DMS114 treated with DMSO at 0.1 percent for 48 hours (cell line): ENCODE results near the gene LRP3.
"Not testable (repeated sequence)": the region's sequence is repeated elsewhere in the genome, so short reads cannot be mapped to it uniquely, and the experiment has no call there.

ENCODE experiments used
- DNase-seq: peaks from one replicate; lab custom pipeline; 2025; ENCODE audit not compliant: unreplicated experiment; lab: John Stamatoyannopoulos, UW

Gene LRP3

GRCh38 chr19:33175886-33176669 lies 18.1 kb upstream of the LRP3 start:
- no peak for DNase-seq

- peak; percentile 98 for DNase-seq
These were observed 17.3 kb upstream of the LRP3 start for GRCh38 chr19:33176670-33177416.

- peak; percentile 73 for DNase-seq
These were observed 16.6 kb upstream of the LRP3 start for GRCh38 chr19:33177417-33177979.

- DNase-seq = no peak
These were observed 7.5 kb upstream of the LRP3 start for GRCh38 chr19:33186431-33187182.

GRCh38 chr19:33187183-33187540 lies 7.0 kb upstream of the LRP3 start:
- no peak for DNase-seq

GRCh38 chr19:33189453-33189852 lies 4.7 kb upstream of the LRP3 start:
- no peak for DNase-seq

GRCh38 chr19:33191092-33191491 lies 3.0 kb upstream of the LRP3 start:
- DNase-seq = not testable (repeated sequence)

- no peak for DNase-seq
These were observed 2.6 kb upstream of the LRP3 start for GRCh38 chr19:33191501-33191900.

- no peak for DNase-seq
These were observed 2.1 kb upstream of the LRP3 start for GRCh38 chr19:33192010-33192409.

GRCh38 chr19:33193269-33193864 lies 763 bp upstream of the LRP3 start:
- DNase-seq = no peak

GRCh38 chr19:33194532-33194885 lies 379 bp downstream of the LRP3 start:
- DNase-seq = no peak

- no peak for DNase-seq
These were observed 935 bp downstream of the LRP3 start for GRCh38 chr19:33194886-33195644.

- DNase-seq = no peak
These were observed 1.7 kb downstream of the LRP3 start for GRCh38 chr19:33195645-33196347.

GRCh38 chr19:33196446-33197193 lies 2.5 kb downstream of the LRP3 start:
- DNase-seq = no peak

- no peak for DNase-seq
These were observed 3.5 kb downstream of the LRP3 start for GRCh38 chr19:33197591-33198000.

- no peak for DNase-seq
These were observed 4.0 kb downstream of the LRP3 start for GRCh38 chr19:33198169-33198568.

GRCh38 chr19:33199441-33200265 lies 5.5 kb downstream of the LRP3 start:
- DNase-seq = no peak

- no peak for DNase-seq
These were observed 7.3 kb downstream of the LRP3 start for GRCh38 chr19:33201473-33201872.
